PC-9 (cell line): Measurements from ENCODE around the gene WDFY1.

Experiments used
- EZH2 ChIP-seq: fragments of 200-600 bp; sonication (generic); IDR thresholded peaks from 2 replicates; pipeline ENCODE4 v1.8.0; 2017; ENCODE audit warnings: antibody characterized with exemption, low read depth
- TF ChIP-seq, protein P1 (sequence below): fragments of 200-600 bp; sonication (generic); conservative IDR thresholded peaks from 2 replicates; pipeline ENCODE4 v1.6.1; 2017; ENCODE audit warnings: mixed run types, antibody characterized with exemption, mild to moderate bottlenecking, moderate library complexity

DNA sequence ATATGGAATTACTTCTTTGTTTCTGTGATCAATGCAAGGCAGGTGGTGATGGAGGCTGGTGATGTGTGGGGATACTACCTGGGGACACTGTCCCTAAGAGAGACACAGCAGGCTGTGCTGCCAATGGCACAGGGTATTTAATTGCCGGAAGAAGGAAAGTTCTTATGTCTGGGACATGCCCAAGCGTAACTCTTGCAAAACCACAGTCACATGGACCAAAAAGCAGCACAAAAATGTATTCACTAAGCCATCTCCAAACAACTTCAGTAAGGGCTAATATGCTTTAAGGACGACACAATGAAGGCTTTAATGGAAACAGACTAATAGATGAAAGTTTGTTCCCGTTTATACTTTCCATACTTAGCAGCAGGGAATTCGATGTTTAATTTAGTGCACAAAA lies 58.0 kb downstream of the WDFY1 start:
- TF ChIP-seq, protein P1, sequence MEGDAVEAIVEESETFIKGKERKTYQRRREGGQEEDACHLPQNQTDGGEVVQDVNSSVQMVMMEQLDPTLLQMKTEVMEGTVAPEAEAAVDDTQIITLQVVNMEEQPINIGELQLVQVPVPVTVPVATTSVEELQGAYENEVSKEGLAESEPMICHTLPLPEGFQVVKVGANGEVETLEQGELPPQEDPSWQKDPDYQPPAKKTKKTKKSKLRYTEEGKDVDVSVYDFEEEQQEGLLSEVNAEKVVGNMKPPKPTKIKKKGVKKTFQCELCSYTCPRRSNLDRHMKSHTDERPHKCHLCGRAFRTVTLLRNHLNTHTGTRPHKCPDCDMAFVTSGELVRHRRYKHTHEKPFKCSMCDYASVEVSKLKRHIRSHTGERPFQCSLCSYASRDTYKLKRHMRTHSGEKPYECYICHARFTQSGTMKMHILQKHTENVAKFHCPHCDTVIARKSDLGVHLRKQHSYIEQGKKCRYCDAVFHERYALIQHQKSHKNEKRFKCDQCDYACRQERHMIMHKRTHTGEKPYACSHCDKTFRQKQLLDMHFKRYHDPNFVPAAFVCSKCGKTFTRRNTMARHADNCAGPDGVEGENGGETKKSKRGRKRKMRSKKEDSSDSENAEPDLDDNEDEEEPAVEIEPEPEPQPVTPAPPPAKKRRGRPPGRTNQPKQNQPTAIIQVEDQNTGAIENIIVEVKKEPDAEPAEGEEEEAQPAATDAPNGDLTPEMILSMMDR: no peak
- no peak for TF ChIP-seq EZH2
